ENCODE measurements around the gene B3GNT2.

B3GNT2 gene

GRCh38 chr2:62203459-62203858, 7.5 kb downstream of the B3GNT2 start:
- Histone ChIP-seq H3K27ac (ENCODE audit: insufficient read depth in 1 of 2, low read depth in 1 of 2, low read length in 2 of 2, poor library complexity in 1 of 2, severe bottlenecking in 2 of 2) (peak overlapping the region in 1 of 2 experiments; percentile 20), H3K4me3 (ENCODE audit: control insufficient read depth in 1 of 7, extremely low read depth in 1 of 7, insufficient read depth in 4 of 7, low read depth in 2 of 7, low read length in 6 of 7) (no peak overlapping the region), H3K27me3 (replicated peaks in 2 of 5; ENCODE audit: control insufficient read depth in 4 of 5, insufficient read depth in 5 of 5, low read length in 4 of 5) (no peaks in the 10 kb centered on the region), H3K36me3 (ENCODE audit: control insufficient read depth in 4 of 4, insufficient read depth in 4 of 4, low read length in 3 of 4) (peaks cover 0 to 22% (median 8%) of the 10 kb centered on the region in 4 experiments), H3K4me1 (ENCODE audit: control extremely low read depth in 1 of 4, control insufficient read depth in 4 of 4, insufficient read depth in 4 of 4, low read length in 3 of 4) (peaks cover 31 to 69% (median 54%) of the 10 kb centered on the region in 4 experiments), H3K9me3 (ENCODE audit: control extremely low read depth in 1 of 5, control insufficient read depth in 4 of 5, insufficient read depth in 2 of 5, low read depth in 1 of 5, low read length in 4 of 5) (no peaks in the 10 kb centered on the region)
- DNase-seq, result no peak
- ChIA-PET CTCF (no interaction called here), POLR2A (no interaction called here)
- WGBS (ENCODE audit: insufficient coverage), result 100% methylated on average over 1 of the region's 1 CpG

GRCh38 chr2:62204998-62205496, 9.1 kb downstream of the B3GNT2 start:
- Histone ChIP-seq H3K27ac (ENCODE audit: insufficient read depth in 1 of 2, low read depth in 1 of 2, low read length in 2 of 2, poor library complexity in 1 of 2, severe bottlenecking in 2 of 2) (no peak overlapping the region), H3K27me3 (replicated peaks in 2 of 5; ENCODE audit: control insufficient read depth in 4 of 5, insufficient read depth in 5 of 5, low read length in 4 of 5) (no peaks in the 10 kb centered on the region), H3K4me3 (ENCODE audit: control insufficient read depth in 1 of 7, extremely low read depth in 1 of 7, insufficient read depth in 4 of 7, low read depth in 2 of 7, low read length in 6 of 7) (no peak overlapping the region), H3K4me1 (ENCODE audit: control extremely low read depth in 1 of 4, control insufficient read depth in 4 of 4, insufficient read depth in 4 of 4, low read length in 3 of 4) (peaks cover 20 to 65% (median 44%) of the 10 kb centered on the region in 4 experiments), H3K36me3 (ENCODE audit: control insufficient read depth in 4 of 4, insufficient read depth in 4 of 4, low read length in 3 of 4) (peaks cover 0 to 33% (median 10%) of the 10 kb centered on the region in 4 experiments), H3K9me3 (ENCODE audit: control extremely low read depth in 1 of 5, control insufficient read depth in 4 of 5, insufficient read depth in 2 of 5, low read depth in 1 of 5, low read length in 4 of 5) (no peaks in the 10 kb centered on the region)
- 96% methylated on average over 13 of the region's 14 CpGs for WGBS (ENCODE audit: insufficient coverage)
- ChIA-PET CTCF (interaction anchor here (0.8 kb wide), 1 partner anchor 12 kb away, joined by 3 read pairs; no protein-coding TSS in a partner anchor), POLR2A (no interaction called here)
- DNase-seq, result no peak

GRCh38 chr2:62205554-62205953, 9.6 kb downstream of the B3GNT2 start:
- DNase-seq, result no peak
- Histone ChIP-seq H3K36me3 (ENCODE audit: control insufficient read depth in 4 of 4, insufficient read depth in 4 of 4, low read length in 3 of 4) (peaks cover 0 to 33% (median 10%) of the 10 kb centered on the region in 4 experiments), H3K4me1 (ENCODE audit: control extremely low read depth in 1 of 4, control insufficient read depth in 4 of 4, insufficient read depth in 4 of 4, low read length in 3 of 4) (peaks cover 15 to 60% (median 39%) of the 10 kb centered on the region in 4 experiments), H3K27me3 (replicated peaks in 2 of 5; ENCODE audit: control insufficient read depth in 4 of 5, insufficient read depth in 5 of 5, low read length in 4 of 5) (no peaks in the 10 kb centered on the region), H3K27ac (ENCODE audit: insufficient read depth in 1 of 2, low read depth in 1 of 2, low read length in 2 of 2, poor library complexity in 1 of 2, severe bottlenecking in 2 of 2) (no peak overlapping the region), H3K9me3 (ENCODE audit: control extremely low read depth in 1 of 5, control insufficient read depth in 4 of 5, insufficient read depth in 2 of 5, low read depth in 1 of 5, low read length in 4 of 5) (no peaks in the 10 kb centered on the region), H3K4me3 (ENCODE audit: control insufficient read depth in 1 of 7, extremely low read depth in 1 of 7, insufficient read depth in 4 of 7, low read depth in 2 of 7, low read length in 6 of 7) (no peak overlapping the region)
- ChIA-PET CTCF (no interaction called here), POLR2A (no interaction called here)
- WGBS (ENCODE audit: insufficient coverage), result 92% methylated on average over 3 of the region's 6 CpGs

GRCh38 chr2:62206024-62206423, 10.1 kb downstream of the B3GNT2 start:
- Histone ChIP-seq H3K27me3 (replicated peaks in 2 of 5; ENCODE audit: control insufficient read depth in 4 of 5, insufficient read depth in 5 of 5, low read length in 4 of 5) (no peaks in the 10 kb centered on the region), H3K36me3 (ENCODE audit: control insufficient read depth in 4 of 4, insufficient read depth in 4 of 4, low read length in 3 of 4) (peaks cover 0 to 33% (median 10%) of the 10 kb centered on the region in 4 experiments), H3K27ac (ENCODE audit: insufficient read depth in 1 of 2, low read depth in 1 of 2, low read length in 2 of 2, poor library complexity in 1 of 2, severe bottlenecking in 2 of 2) (no peak overlapping the region), H3K4me1 (ENCODE audit: control extremely low read depth in 1 of 4, control insufficient read depth in 4 of 4, insufficient read depth in 4 of 4, low read length in 3 of 4) (peaks cover 12 to 55% (median 36%) of the 10 kb centered on the region in 4 experiments), H3K9me3 (ENCODE audit: control extremely low read depth in 1 of 5, control insufficient read depth in 4 of 5, insufficient read depth in 2 of 5, low read depth in 1 of 5, low read length in 4 of 5) (no peaks in the 10 kb centered on the region), H3K4me3 (ENCODE audit: control insufficient read depth in 1 of 7, extremely low read depth in 1 of 7, insufficient read depth in 4 of 7, low read depth in 2 of 7, low read length in 6 of 7) (no peak overlapping the region)
- POLR2A ChIA-PET, result no interaction called here
- CTCF ChIA-PET, result interaction anchor here (0.7 kb wide), 1 partner anchor 17 kb away, joined by 3 read pairs; no protein-coding TSS in a partner anchor
- no peak for DNase-seq
- 100% methylated on average over 4 of the region's 5 CpGs for WGBS (ENCODE audit: insufficient coverage)

- WGBS (ENCODE audit: insufficient coverage), result 91% methylated on average over 9 of the region's 10 CpGs
- no peak for DNase-seq
- ChIA-PET POLR2A (no interaction called here), CTCF (no interaction called here)
- no peaks in the 10 kb centered on the region for H3K27me3 ChIP-seq (replicated peaks in 2 of 5; ENCODE audit: control insufficient read depth in 4 of 5, insufficient read depth in 5 of 5, low read length in 4 of 5)
- H3K9me3 ChIP-seq (ENCODE audit: control extremely low read depth in 1 of 5, control insufficient read depth in 4 of 5, insufficient read depth in 2 of 5, low read depth in 1 of 5, low read length in 4 of 5), result no peaks in the 10 kb centered on the region
- H3K27ac ChIP-seq (ENCODE audit: insufficient read depth in 1 of 2, low read depth in 1 of 2, low read length in 2 of 2, poor library complexity in 1 of 2, severe bottlenecking in 2 of 2), result peak overlapping the region in 1 of 2 experiments; percentile 16
- H3K4me3 ChIP-seq (ENCODE audit: control insufficient read depth in 1 of 7, extremely low read depth in 1 of 7, insufficient read depth in 4 of 7, low read depth in 2 of 7, low read length in 6 of 7), result no peak overlapping the region
- peaks cover 0 to 33% (median 13%) of the 10 kb centered on the region in 4 experiments for H3K36me3 ChIP-seq (ENCODE audit: control insufficient read depth in 4 of 4, insufficient read depth in 4 of 4, low read length in 3 of 4)
- H3K4me1 ChIP-seq (ENCODE audit: control extremely low read depth in 1 of 4, control insufficient read depth in 4 of 4, insufficient read depth in 4 of 4, low read length in 3 of 4), result peaks cover 0 to 45% (median 23%) of the 10 kb centered on the region in 4 experiments
These were observed 11.6 kb downstream of the B3GNT2 start for GRCh38 chr2:62207491-62207890.

- Histone ChIP-seq H3K27me3 (replicated peaks in 2 of 5; ENCODE audit: control insufficient read depth in 4 of 5, insufficient read depth in 5 of 5, low read length in 4 of 5) (no peaks in the 10 kb centered on the region), H3K36me3 (ENCODE audit: control insufficient read depth in 4 of 4, insufficient read depth in 4 of 4, low read length in 3 of 4) (peaks cover 0 to 34% (median 13%) of the 10 kb centered on the region in 4 experiments), H3K27ac (ENCODE audit: insufficient read depth in 1 of 2, low read depth in 1 of 2, low read length in 2 of 2, poor library complexity in 1 of 2, severe bottlenecking in 2 of 2) (peak overlapping the region in 1 of 2 experiments; percentile 6), H3K4me1 (ENCODE audit: control extremely low read depth in 1 of 4, control insufficient read depth in 4 of 4, insufficient read depth in 4 of 4, low read length in 3 of 4) (peaks cover 0 to 40% (median 16%) of the 10 kb centered on the region in 4 experiments), H3K4me3 (ENCODE audit: control insufficient read depth in 1 of 7, extremely low read depth in 1 of 7, insufficient read depth in 4 of 7, low read depth in 2 of 7, low read length in 6 of 7) (no peak overlapping the region), H3K9me3 (ENCODE audit: control extremely low read depth in 1 of 5, control insufficient read depth in 4 of 5, insufficient read depth in 2 of 5, low read depth in 1 of 5, low read length in 4 of 5) (no peaks in the 10 kb centered on the region)
- CTCF ChIA-PET, result no interaction called here
- POLR2A ChIA-PET, result no interaction called here
- DNase-seq, result no peak
- 100% methylated on average over 2 of the region's 4 CpGs for WGBS (ENCODE audit: insufficient coverage)
These were observed 12.3 kb downstream of the B3GNT2 start for GRCh38 chr2:62208074-62208757.

- POLR2A ChIA-PET, result no interaction called here
- H3K27ac ChIP-seq (ENCODE audit: insufficient read depth in 1 of 2, low read depth in 1 of 2, low read length in 2 of 2, poor library complexity in 1 of 2, severe bottlenecking in 2 of 2), result peak overlapping the region in 1 of 2 experiments; percentile 43
- H3K4me1 ChIP-seq (ENCODE audit: control extremely low read depth in 1 of 4, control insufficient read depth in 4 of 4, insufficient read depth in 4 of 4, low read length in 3 of 4), result peaks cover 0 to 39% (median 13%) of the 10 kb centered on the region in 4 experiments
- H3K27me3 ChIP-seq (replicated peaks in 2 of 5; ENCODE audit: control insufficient read depth in 4 of 5, insufficient read depth in 5 of 5, low read length in 4 of 5), result no peaks in the 10 kb centered on the region
- H3K36me3 ChIP-seq (ENCODE audit: control insufficient read depth in 4 of 4, insufficient read depth in 4 of 4, low read length in 3 of 4), result peaks cover 0 to 36% (median 15%) of the 10 kb centered on the region in 4 experiments
- DNase-seq, result peak; percentile 22 to 82 (median 69)
- CTCF ChIA-PET, result interaction anchor here (0.9 kb wide), 1 partner anchor 9 kb away, joined by 3 read pairs; no protein-coding TSS in a partner anchor
- H3K9me3 ChIP-seq (ENCODE audit: control extremely low read depth in 1 of 5, control insufficient read depth in 4 of 5, insufficient read depth in 2 of 5, low read depth in 1 of 5, low read length in 4 of 5), result no peaks in the 10 kb centered on the region
- H3K4me3 ChIP-seq (ENCODE audit: control insufficient read depth in 1 of 7, extremely low read depth in 1 of 7, insufficient read depth in 4 of 7, low read depth in 2 of 7, low read length in 6 of 7), result no peak overlapping the region
- WGBS (ENCODE audit: insufficient coverage), result 65% methylated on average over 3 of the region's 5 CpGs
These were observed 12.8 kb downstream of the B3GNT2 start for GRCh38 chr2:62208758-62209114.

All from common myeloid progenitor, CD34-positive (primary cell).